ENCODE data around the gene KRT83. TPM values are rescaled to one million over a fixed set of nuclear protein-coding genes. Genes with fewer than 3 reads are reported as not detected.

KRT83 gene
- total and polyA plus RNA-seq, 2 of the 13 experiments (the other 11 are each of a cell fraction or from before 2014, with no cell fraction given) = not detected

GRCh38 chr12:52335598-52336262, 14.5 kb upstream of the KRT83 start:
- ChIA-PET POLR2A (no interaction called here), CTCF (ENCODE audit: low intra/inter-chr PET ratio, low total read pairs) (no interaction called here)
- intact Hi-C loops (cut with micrococcal nuclease; ENCODE audit: unreplicated experiment) = no loop called here
- Histone ChIP-seq H3K9me3 (ENCODE audit: low read length) (no peaks in the 10 kb centered on the region), H3K27me3 (ENCODE audit: control insufficient read depth in 1 of 2, insufficient read depth in 2 of 2, low read length in 2 of 2) (peaks cover 0 to 13% of the 10 kb centered on the region in 2 experiments; a peak in 1 of 5 replicates), H4K20me1 (ENCODE audit: insufficient read depth, low read length) (no peaks in the 10 kb centered on the region), H3K36me3 (replicated peaks in 1 of 2; ENCODE audit: control insufficient read depth in 1 of 2, insufficient read depth in 2 of 2, low read length in 2 of 2) (no peaks in the 10 kb centered on the region), H3K4me1 (ENCODE audit: insufficient read depth, low read length) (no peaks in the 10 kb centered on the region), H3K4me3 (replicated peaks in 1 of 3; ENCODE audit: insufficient read depth in 1 of 3, low read depth in 2 of 3, low read length in 3 of 3) (no peak overlapping the region), H2AFZ (ENCODE audit: low read length) (no peak overlapping the region), H3K79me2 (ENCODE audit: insufficient read depth, low read length) (no peaks in the 10 kb centered on the region), H3K27ac (ENCODE audit: extremely low read length, insufficient read depth, low read length) (no peak overlapping the region), H3K9ac (ENCODE audit: insufficient read depth, low read depth, low read length) (no peak overlapping the region), H3K4me2 (ENCODE audit: low read depth, low read length) (no peak overlapping the region)
- WGBS (ENCODE audit: low lambda C conversion rate) = 33% methylated on average over 2 of the region's 4 CpGs
- peak; percentile 74 for TF ChIP-seq ATF7 (IDR thresholded peaks at IDR 0.05)
- TF ChIP-seq ATF7 (CRISPR knock-in tag; IDR thresholded peaks at IDR 0.05) = no peak
- TF ChIP-seq ZNF713 (CRISPR knock-in tag; IDR thresholded peaks at IDR 0.05) = no peak
- no TSS peak for BruUV-seq (replicated peaks)
- DNase-seq (ENCODE audit: low spot score) (no peak), FAIRE-seq (no peak), ATAC-seq (no peak)
- in situ Hi-C loops (cut with HindIII; ENCODE audit: extremely low pct_ligation_motif_present, low pct_unique_long_range_greater_than_20kb) = no loop called here

- Histone ChIP-seq H3K4me3 (replicated peaks in 1 of 3; ENCODE audit: insufficient read depth in 1 of 3, low read depth in 2 of 3, low read length in 3 of 3) (no peak overlapping the region), H3K4me2 (ENCODE audit: low read depth, low read length) (no peak overlapping the region), H2AFZ (ENCODE audit: low read length) (no peak overlapping the region), H4K20me1 (ENCODE audit: insufficient read depth, low read length) (no peaks in the 10 kb centered on the region), H3K27me3 (ENCODE audit: control insufficient read depth in 1 of 2, insufficient read depth in 2 of 2, low read length in 2 of 2) (peaks cover 0 to 8% of the 10 kb centered on the region in 2 experiments; a peak in 1 of 5 replicates), H3K27ac (ENCODE audit: extremely low read length, insufficient read depth, low read length) (no peak overlapping the region), H3K79me2 (ENCODE audit: insufficient read depth, low read length) (no peaks in the 10 kb centered on the region), H3K9me3 (ENCODE audit: low read length) (no peaks in the 10 kb centered on the region), H3K9ac (ENCODE audit: insufficient read depth, low read depth, low read length) (no peak overlapping the region), H3K4me1 (ENCODE audit: insufficient read depth, low read length) (no peaks in the 10 kb centered on the region), H3K36me3 (replicated peaks in 1 of 2; ENCODE audit: control insufficient read depth in 1 of 2, insufficient read depth in 2 of 2, low read length in 2 of 2) (no peaks in the 10 kb centered on the region)
- ATAC-seq = no peak
- no TSS peak for BruUV-seq (replicated peaks)
- in situ Hi-C loops (cut with HindIII; ENCODE audit: extremely low pct_ligation_motif_present, low pct_unique_long_range_greater_than_20kb) (no loop called here), intact Hi-C loops (cut with micrococcal nuclease; ENCODE audit: unreplicated experiment) (no loop called here)
- POLR2A ChIA-PET = no interaction called here
- CTCF ChIA-PET (ENCODE audit: low intra/inter-chr PET ratio, low total read pairs) = no interaction called here
- WGBS (ENCODE audit: low lambda C conversion rate) = 27% methylated on average over 3 of the region's 3 CpGs
- no peak for DNase-seq (ENCODE audit: low spot score)
- FAIRE-seq = no peak
- TF ChIP-seq ETV6 (CRISPR knock-in tag; conservative IDR thresholded peaks at IDR 0.05) = no peak
- TF ChIP-seq MAFF (IDR thresholded peaks at IDR 0.05; ENCODE audit: low read depth, low read length) = peak; percentile 89
- no peak for TF ChIP-seq SAP130 (CRISPR knock-in tag; IDR thresholded peaks at IDR 0.05; ENCODE audit: low read depth)
- no peak for TF ChIP-seq ZNF639 (CRISPR knock-in tag; conservative IDR thresholded peaks at IDR 0.05)
- TF ChIP-seq SIN3A (IDR thresholded peaks at IDR 0.05; ENCODE audit: borderline replicate concordance, low read depth, low read length) = no peak
- TF ChIP-seq ZNF232 (CRISPR knock-in tag; IDR thresholded peaks at IDR 0.05; ENCODE audit: borderline replicate concordance) = no peak
- no peak for TF ChIP-seq GABPA (IDR thresholded peaks at IDR 0.05; ENCODE audit: low read depth, low read length)
- TF ChIP-seq GABPA (CRISPR knock-in tag; IDR thresholded peaks at IDR 0.05; ENCODE audit: low read depth) = no peak
- TF ChIP-seq RFX5 (IDR thresholded peaks at IDR 0.05; ENCODE audit: low read depth, low read length) = no peak
- TF ChIP-seq ZNF570 (CRISPR knock-in tag; IDR thresholded peaks at IDR 0.05; ENCODE audit: borderline replicate concordance) = no peak
- TF ChIP-seq FOXP4 (CRISPR knock-in tag; IDR thresholded peaks at IDR 0.05) = no peak
- no peak for TF ChIP-seq ZNF264 (CRISPR knock-in tag; IDR thresholded peaks at IDR 0.05)
- no peak for TF ChIP-seq SOX13 (IDR thresholded peaks at IDR 0.05)
- no peak for TF ChIP-seq SOX13 (CRISPR knock-in tag; conservative IDR thresholded peaks at IDR 0.05 in 1 of 2, IDR thresholded peaks at IDR 0.05 in 1 of 2)
- peak; percentile 82 to 91 for TF ChIP-seq MAFK (conservative IDR thresholded peaks at IDR 0.05 in 1 of 2, IDR thresholded peaks at IDR 0.05 in 1 of 2; ENCODE audit: low read length in 2 of 2)
Measured at GRCh38 chr12:52334185-52334584, 13.0 kb upstream of the KRT83 start.

Measured in HepG2 (cell line).